H1 (cell line): ENCODE results near the gene MKRN2OS. TPM values are rescaled to one million over a fixed set of nuclear protein-coding genes. Genes with fewer than 3 reads are reported as not detected.

ENCODE experiments used
- CTCF ChIA-PET: fragments of 300-600 bp; sonication (Branson Sonifier 250); formaldehyde crosslinking; loops from one replicate; lab custom pipeline; 2021; ENCODE audit not compliant: partially characterized antibody; lab: Charles Lee
- POLR2A ChIA-PET: fragments of 300-600 bp; sonication (Branson Sonifier 250); formaldehyde crosslinking; loops from one replicate; lab custom pipeline; 2021; ENCODE audit warnings: inconsistent platforms; ENCODE audit not compliant: partially characterized antibody; lab: Charles Lee
- DNase-seq, 2 experiments: peaks; one replicate each; pipeline versions ENCODE4 v3.0.0 to v3.0.0-alpha.2; 2010 to 2022; ENCODE audit warnings: low spot score in 2 of 2, low read depth in 1 of 2, mixed read lengths in 1 of 2
- FAIRE-seq: peaks from 2 replicates; lab custom pipeline; 2011; peaks lifted over from hg19 to GRCh38; lab: Jason Lieb, UNC
- H2AFZ ChIP-seq: 2 replicates; pipeline ENCODE4 v1.8.1; 2012; ENCODE audit warnings: low read length, inconsistent platforms
- H2AK5ac ChIP-seq: 2 replicates; pipeline ENCODE4 v1.6.1; 2013; ENCODE audit warnings: low read depth, low read length
- H2BK120ac ChIP-seq: replicated peaks from 2 replicates; pipeline ENCODE3; 2013; ENCODE audit warnings: low read depth, low read length, inconsistent platforms
- H2BK12ac ChIP-seq: 2 replicates; pipeline ENCODE4 v1.6.1; 2013; ENCODE audit warnings: low read depth, low read length
- H2BK15ac ChIP-seq: 2 replicates; pipeline ENCODE4 v1.6.1; 2013; ENCODE audit warnings: low read length
- H2BK20ac ChIP-seq: 2 replicates; pipeline ENCODE4 v1.6.1; 2013; ENCODE audit warnings: low read length
- H2BK5ac ChIP-seq: 2 replicates; pipeline ENCODE4 v1.6.1; 2013; ENCODE audit warnings: low read depth, low read length
- H3K14ac ChIP-seq: 2 replicates; pipeline ENCODE4 v1.6.1; 2013; ENCODE audit warnings: inconsistent platforms; ENCODE audit not compliant: insufficient read length
- H3K18ac ChIP-seq: 2 replicates; pipeline ENCODE4 v1.6.1; 2013; ENCODE audit warnings: low read length; ENCODE audit errors: extremely low read depth
- H3K23ac ChIP-seq: 2 replicates; pipeline ENCODE4 v1.6.1; 2013; ENCODE audit warnings: inconsistent platforms; ENCODE audit not compliant: insufficient read length
- H3K23me2 ChIP-seq: 2 replicates; pipeline ENCODE4 v1.6.1; 2013; ENCODE audit warnings: low read depth, low read length
- H3K27ac ChIP-seq: 2 replicates; pipeline ENCODE4 v1.6.1; 2011; ENCODE audit warnings: low read depth, low read length, inconsistent platforms
- H3K27me3 ChIP-seq, 4 experiments: replicated peaks in 1 of 4; 1 replicate in 1 of 4; 2 replicates in 3 of 4; pipeline versions ENCODE4 v1.6.1 to v1.8.1; 2011 to 2013; ENCODE audit warnings: low read length in 3 of 4, mild to moderate bottlenecking in 3 of 4, inconsistent platforms in 2 of 4, mixed read lengths in 2 of 4, moderate library complexity in 1 of 4; ENCODE audit not compliant: control insufficient read depth in 3 of 4, insufficient read depth in 3 of 4; ENCODE audit errors: extremely low read depth in 1 of 4
- H3K36me3 ChIP-seq, 4 experiments: 2 replicates each; pipeline versions ENCODE4 v1.6.1 to v1.8.1; 2011 to 2013; ENCODE audit warnings: mild to moderate bottlenecking in 4 of 4, low read length in 3 of 4, moderate library complexity in 2 of 4, control low read depth in 1 of 4, inconsistent platforms in 1 of 4; ENCODE audit not compliant: insufficient read depth in 4 of 4, control insufficient read depth in 2 of 4
- H3K4ac ChIP-seq: replicated peaks from 2 replicates; pipeline ENCODE3; 2013; ENCODE audit warnings: low read length, low read depth, mixed read lengths, inconsistent platforms; ENCODE audit not compliant: insufficient read length
- H3K4me1 ChIP-seq, 4 experiments: replicated peaks in 1 of 4; 1 replicate in 1 of 4; 2 replicates in 3 of 4; pipeline versions ENCODE4 v1.6.1 to v1.8.1; 2011 to 2013; ENCODE audit warnings: low read length in 3 of 4, inconsistent platforms in 2 of 4, mixed read lengths in 1 of 4; ENCODE audit not compliant: insufficient read depth in 4 of 4, control insufficient read depth in 3 of 4
- H3K4me2 ChIP-seq, 2 experiments: 2 replicates each; pipeline versions ENCODE4 v1.6.1 to v1.8.1; 2011 to 2013; ENCODE audit warnings: low read depth in 2 of 2, low read length in 2 of 2, control low read depth in 1 of 2, inconsistent platforms in 1 of 2, mild to moderate bottlenecking in 1 of 2; ENCODE audit not compliant: insufficient read depth in 1 of 2
- H3K4me3 ChIP-seq, 4 experiments: fragments of 200-600, 300-600 bp in 1 of 4; sonication (generic), shearing (Covaris generic), sonication (Bioruptor Twin) in 1 of 4; 2 replicates each; pipeline versions ENCODE4 v1.5.1 to v1.8.1; 2011 to 2016; ENCODE audit warnings: low read length in 4 of 4, low read depth in 3 of 4, control low read depth in 2 of 4, inconsistent platforms in 2 of 4, mild to moderate bottlenecking in 2 of 4, mixed read lengths in 1 of 4, moderate library complexity in 1 of 4; ENCODE audit not compliant: insufficient read depth in 2 of 4; ENCODE audit errors: extremely low read depth in 1 of 4
- H3K56ac ChIP-seq: replicated peaks from 2 replicates; pipeline ENCODE3; 2013; ENCODE audit warnings: low read depth, mild to moderate bottlenecking, mixed read lengths, low read length, inconsistent platforms; ENCODE audit not compliant: insufficient read length
- H3K79me1 ChIP-seq: 2 replicates; pipeline ENCODE4 v1.6.1; 2013; ENCODE audit warnings: low read depth, low read length, control low read depth
- H3K79me2 ChIP-seq, 2 experiments: 2 replicates each; pipeline versions ENCODE4 v1.6.1 to v1.8.1; 2012 to 2013; ENCODE audit warnings: low read length in 2 of 2, mild to moderate bottlenecking in 2 of 2, inconsistent platforms in 1 of 2; ENCODE audit not compliant: insufficient read depth in 2 of 2, control insufficient read depth in 1 of 2
- H3K9ac ChIP-seq, 4 experiments: replicated peaks in 1 of 4; 1 replicate in 1 of 4; 2 replicates in 3 of 4; pipeline versions ENCODE4 v1.6.1 to v1.8.1; 2011 to 2013; ENCODE audit warnings: low read depth in 3 of 4, low read length in 3 of 4, control low read depth in 2 of 4, mild to moderate bottlenecking in 2 of 4, moderate library complexity in 2 of 4, inconsistent platforms in 1 of 4; ENCODE audit errors: extremely low read depth in 1 of 4
- H3K9me3 ChIP-seq, 2 experiments: 2 replicates each; pipeline versions ENCODE4 v1.6.1 to v1.8.1; 2012 to 2013; ENCODE audit warnings: mild to moderate bottlenecking in 2 of 2, moderate library complexity in 2 of 2, control low read depth in 1 of 2, inconsistent platforms in 1 of 2, low read depth in 1 of 2, low read length in 1 of 2, mixed read lengths in 1 of 2; ENCODE audit not compliant: insufficient read depth in 2 of 2
- H4K20me1 ChIP-seq, 2 experiments: replicated peaks in 1 of 2; 2 replicates each; pipeline versions ENCODE3 to v1.8.1; 2011 to 2013; ENCODE audit warnings: inconsistent platforms in 2 of 2, low read length in 2 of 2, mild to moderate bottlenecking in 1 of 2; ENCODE audit not compliant: insufficient read depth in 2 of 2, control insufficient read depth in 1 of 2
- H4K5ac ChIP-seq: 2 replicates; pipeline ENCODE4 v1.6.1; 2013; ENCODE audit warnings: low read length, low read depth, mixed read lengths, inconsistent platforms; ENCODE audit not compliant: insufficient read length
- H4K8ac ChIP-seq: 2 replicates; pipeline ENCODE4 v1.8.0; 2013; ENCODE audit warnings: mild to moderate bottlenecking, moderate library complexity, low read length, inconsistent platforms; ENCODE audit not compliant: insufficient read depth; ENCODE audit errors: extremely low read depth
- H4K91ac ChIP-seq: replicated peaks from 2 replicates; pipeline ENCODE3; 2013; ENCODE audit warnings: low read length, mixed read lengths, inconsistent platforms; ENCODE audit not compliant: insufficient read length
- ATF2 ChIP-seq: IDR thresholded peaks from 2 replicates; pipeline ENCODE4 v1.6.1; 2012; ENCODE audit warnings: low read length, inconsistent platforms
- BACH1 ChIP-seq: IDR thresholded peaks from 2 replicates; pipeline ENCODE4 v1.6.1; 2012; ENCODE audit warnings: low read length, improper control_type of control experiment
- CBX5 ChIP-seq: fragments of 300-800, 300-1000 bp; sonication (generic); IDR thresholded peaks from 2 replicates; pipeline ENCODE4 v1.7.1; 2016; ENCODE audit warnings: antibody characterized with exemption, low read length, low read depth
- CHD2 ChIP-seq: IDR thresholded peaks from 2 replicates; pipeline ENCODE4 v1.6.1; 2012; ENCODE audit warnings: low read length, improper control_type of control experiment
- CTBP2 ChIP-seq: IDR thresholded peaks from 2 replicates; pipeline ENCODE4 v1.7.0; 2011; ENCODE audit warnings: borderline replicate concordance, mild to moderate bottlenecking, moderate library complexity, mixed read lengths, low read length; ENCODE audit not compliant: insufficient read depth, insufficient read length
- HDAC6 ChIP-seq: IDR thresholded peaks from one replicate; pipeline ENCODE4 v1.7.1; 2012; ENCODE audit warnings: low read depth, mild to moderate bottlenecking, inconsistent platforms, low read length, moderate library complexity
- JUND ChIP-seq: IDR thresholded peaks from 2 replicates; pipeline ENCODE4 v1.6.1; 2011; ENCODE audit warnings: mild to moderate bottlenecking, improper control_type of control experiment, low read length
- MAFK ChIP-seq: IDR thresholded peaks from 2 replicates; pipeline ENCODE4 v1.6.1; 2012; ENCODE audit warnings: low read depth, mild to moderate bottlenecking, improper control_type of control experiment, low read length
- RXRA ChIP-seq: IDR thresholded peaks from 2 replicates; pipeline ENCODE4 v1.6.1; 2011; ENCODE audit warnings: low read depth, mild to moderate bottlenecking, low read length, moderate library complexity; ENCODE audit not compliant: insufficient read depth
- SAP30 ChIP-seq: fragments of 300-600 bp; sonication (generic); IDR thresholded peaks from 2 replicates; pipeline ENCODE4 v1.7.1; 2012; ENCODE audit warnings: low read length, moderate library complexity, mild to moderate bottlenecking, inconsistent platforms; ENCODE audit not compliant: insufficient read depth, insufficient replicate concordance
- TAF1 ChIP-seq: IDR thresholded peaks from 2 replicates; pipeline ENCODE4 v1.6.1; 2011; ENCODE audit warnings: mild to moderate bottlenecking, low read depth, low read length
- TCF12 ChIP-seq: IDR thresholded peaks from 2 replicates; pipeline ENCODE4 v1.6.1; 2011; ENCODE audit warnings: low read depth, mild to moderate bottlenecking, low read length
- YY1 ChIP-seq: IDR thresholded peaks from 2 replicates; pipeline ENCODE4 v1.6.1; 2011; ENCODE audit warnings: low read depth, mild to moderate bottlenecking, low read length
- WGBS, 2 experiments: shearing (Covaris generic) in 1 of 2; methylation state at CpG; one replicate each; pipeline versions ENCODE4 v1.1.6 to v1.1.7; 2013 to 2015; ENCODE audit warnings: low lambda C conversion rate in 2 of 2, mixed read lengths in 2 of 2, inconsistent platforms in 1 of 2, low coverage in 1 of 2, missing lambda C conversion rate in 1 of 2; ENCODE audit not compliant: insufficient replicate concordance in 2 of 2, insufficient coverage in 1 of 2, insufficient read length in 1 of 2; ENCODE audit errors: extremely low coverage in 1 of 2, missing lambda C conversion rate in 1 of 2; 5-methylcytosine and 5-hydroxymethylcytosine counted together
- polyA plus RNA-seq, 7 experiments: library from polyadenylated mRNA; depleted of rRNA in 3 of 7; stranded (reverse) in 5 of 7; unstranded in 2 of 7; fragments of >200 nt in 5 of 7; fragments of 200-250 nt in 2 of 7; gene quantifications; 1 replicate in 5 of 7; 2 replicates in 1 of 7; 4 replicates in 1 of 7; pipeline versions ENCODE4 v1.2.1 to v1.2.3, GENCODE V29; 2011 to 2013; ENCODE audit warnings: missing spikeins in 2 of 7, mixed read lengths in 2 of 7
- total RNA-seq: library from RNA; stranded (reverse); fragmentation: NEBNext Ultra II Directional; extraction: Animal tissue kit (Norgen Biotek cat#: 25700); gene quantifications from 2 replicates; pipeline ENCODE4 v1.2.1, GENCODE V29; 2021

The MKRN2OS gene
- total and polyA plus RNA-seq, 2 of the 8 experiments (the other 6 are each of a cell fraction or from before 2014, with no cell fraction given) = 0.15 to 0.41 TPM

- Histone ChIP-seq H3K4me2 (no peak overlapping the region), H3K79me2 (no peaks in the 10 kb centered on the region), H2AFZ (no peak overlapping the region), H2BK15ac (no peak overlapping the region), H2BK5ac (no peak overlapping the region), H4K20me1 (peaks cover 2% of the 10 kb centered on the region in 2 experiments), H3K23me2 (no peaks in the 10 kb centered on the region), H3K23ac (no peak overlapping the region), H3K4me3 (no peak overlapping the region), H2AK5ac (no peak overlapping the region), H2BK12ac (no peak overlapping the region), H4K8ac (no peak overlapping the region), H2BK20ac (no peak overlapping the region), H3K14ac (no peak overlapping the region), H4K91ac (no peak overlapping the region), H3K56ac (no peak overlapping the region), H3K18ac (no peak overlapping the region), H3K36me3 (peaks cover 9 to 68% (median 51%) of the 10 kb centered on the region in 4 experiments), H3K9ac (no peak overlapping the region), H3K79me1 (no peaks in the 10 kb centered on the region; the same call in 1 of the 2 replicates), H2BK120ac (no peak overlapping the region), H4K5ac (no peak overlapping the region), H3K4ac (no peak overlapping the region), H3K27ac (no peak overlapping the region), H3K4me1 (no peaks in the 10 kb centered on the region), H3K27me3 (no peaks in the 10 kb centered on the region), H3K9me3 (no peaks in the 10 kb centered on the region)
- DNase-seq = no peak
- ChIA-PET CTCF (no interaction called here), POLR2A (interaction anchor here (1.0 kb wide), 1 partner anchor 12 kb away, joined by 3 read pairs; no protein-coding TSS in a partner anchor)
- no peak for FAIRE-seq
- WGBS, 2 experiments = 87% methylated on average over 5 of the region's 5 CpGs; no CpG with 5 or more reads in 1 of the 2 experiments
- TF ChIP-seq RXRA (no peak), CBX5 (no peak), TCF12 (no peak), ATF2 (no peak), CHD2 (no peak), TAF1 (no peak), YY1 (no peak), HDAC6 (no peak), MAFK (no peak), JUND (no peak), BACH1 (no peak), SAP30 (no peak), CTBP2 (no peak)
These were observed 45.8 kb downstream of the MKRN2OS start for GRCh38 chr3:12499474-12499873.
